Bone marrow (tissue), 2 donors: Measurements from ENCODE around the gene SELENBP1.
"Not testable (repeated sequence)": the region's sequence is repeated elsewhere in the genome, so short reads cannot be mapped to it uniquely, and the experiment has no call there.

Source experiments
- DNase-seq, 2 donors: peaks; one replicate each; lab custom pipeline; 2025; lab: John Stamatoyannopoulos, UW

SELENBP1 gene

DNA sequence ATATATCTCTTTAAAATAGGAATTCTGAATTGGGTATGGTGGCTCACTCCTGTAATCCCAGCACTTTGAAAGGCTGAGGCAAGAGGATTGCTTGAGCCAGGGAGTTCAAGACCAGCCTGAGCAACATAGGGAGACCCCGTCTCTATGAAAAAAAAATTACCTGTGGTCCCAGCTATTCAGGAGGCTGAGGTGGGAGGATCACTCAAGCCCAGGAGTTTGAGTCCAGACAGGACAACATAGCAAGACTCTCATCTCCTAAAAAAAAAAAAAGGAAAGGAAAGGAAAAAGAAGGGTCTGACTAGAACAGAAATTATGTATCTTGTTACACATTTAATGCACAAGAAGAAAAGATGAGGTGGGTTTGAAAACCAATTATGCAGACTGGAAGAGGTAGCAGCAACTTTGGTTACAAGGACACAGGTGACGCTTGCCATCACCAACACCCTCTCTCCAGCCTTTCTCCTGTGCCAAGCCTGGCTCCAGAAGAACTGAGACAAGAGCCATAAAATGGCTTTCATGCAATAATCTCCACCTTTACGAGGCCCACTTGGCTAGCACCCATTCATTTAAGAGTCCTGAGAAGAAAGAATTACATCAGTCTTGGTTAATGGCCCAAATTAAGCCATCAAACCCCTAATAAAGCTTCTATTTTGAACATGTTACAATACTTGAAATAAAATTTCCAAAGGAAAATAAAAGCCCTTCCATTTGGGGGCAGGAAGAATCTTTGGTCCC lies 4.8 kb upstream of the SELENBP1 start:
- no peak for DNase-seq

DNA sequence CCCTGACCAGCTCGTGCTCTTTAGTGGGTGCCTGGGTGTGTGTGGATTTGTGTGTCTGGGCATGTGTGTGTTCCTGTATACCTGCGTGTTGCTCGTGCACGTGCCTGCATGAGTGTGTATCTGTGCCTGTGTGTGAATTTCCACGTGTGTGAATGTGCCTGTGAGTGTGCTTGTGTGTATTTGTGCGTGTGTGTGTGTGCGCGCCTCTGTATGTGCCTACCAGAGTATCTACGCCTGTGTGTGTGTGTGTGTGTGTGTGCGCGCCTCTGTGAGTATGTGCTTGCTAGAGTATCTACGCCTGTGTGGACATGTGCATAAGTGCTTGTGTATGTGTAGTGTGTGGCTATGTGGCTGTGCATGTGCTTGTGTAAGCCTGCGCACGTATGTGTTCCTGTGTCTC lies 691 bp upstream of the SELENBP1 start:
- DNase-seq: no peak

- no peak for DNase-seq
These were observed 991 bp downstream of the SELENBP1 start for GRCh38 chr1:151371370-151372057.

DNA sequence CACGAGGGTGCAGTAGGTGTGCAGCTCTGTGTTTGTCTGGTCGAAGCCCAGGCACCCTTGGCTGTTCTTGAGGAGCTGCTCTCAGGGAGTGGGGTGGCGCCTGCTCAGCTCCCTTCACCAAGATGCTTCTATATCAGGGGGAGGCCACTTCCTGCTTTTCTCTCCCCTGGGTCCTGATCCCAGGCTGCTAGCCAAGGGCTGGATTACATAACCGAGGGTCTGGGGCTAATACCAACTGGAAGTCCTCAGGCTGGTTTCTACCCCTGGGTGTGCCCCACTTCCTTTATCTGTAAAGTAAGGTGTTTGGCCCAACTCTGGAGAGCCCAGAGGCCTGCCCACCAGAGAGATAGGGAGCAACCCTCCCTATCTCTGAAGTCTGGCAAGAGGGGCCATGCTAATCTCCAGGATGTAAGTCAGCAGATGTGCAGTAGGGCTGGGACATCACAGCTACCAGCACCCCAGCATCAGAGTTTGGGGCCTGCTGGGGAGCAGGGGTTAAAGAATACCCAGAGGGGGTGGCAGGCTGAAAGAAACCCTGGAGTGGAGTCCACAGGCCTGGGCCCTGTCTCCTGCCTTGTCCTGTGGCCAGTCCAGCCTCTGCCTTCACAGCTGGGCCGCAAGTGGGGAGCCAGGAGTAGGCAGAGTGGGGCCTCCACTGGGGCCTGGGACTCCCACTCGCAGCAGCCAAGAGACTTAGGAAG lies 2.1 kb downstream of the SELENBP1 start:
- DNase-seq: no peak

DNA sequence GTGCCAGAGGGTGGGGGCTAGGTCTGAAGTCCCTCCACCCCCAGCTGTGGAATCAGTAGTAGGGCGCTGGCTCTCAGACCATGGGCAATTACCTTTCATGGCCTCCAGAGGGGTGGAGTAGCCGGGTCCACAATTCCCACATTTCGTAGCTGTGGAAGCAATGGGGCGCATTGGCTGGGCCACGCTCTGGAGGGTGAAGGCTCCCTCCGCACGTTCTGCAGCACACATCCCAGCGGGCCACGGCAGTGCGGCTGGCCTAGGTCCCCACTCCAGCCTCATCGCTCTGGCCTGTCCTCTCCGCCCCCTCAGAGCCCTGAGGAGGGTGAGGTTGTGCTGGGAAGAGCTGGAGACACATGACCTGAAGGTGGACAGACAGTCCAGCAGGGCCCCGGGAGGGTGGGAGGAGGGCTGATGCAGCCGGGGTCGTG lies 2.9 kb downstream of the SELENBP1 start:
- no peak for DNase-seq

GRCh38 chr1:151369302-151369610 lies 3.2 kb downstream of the SELENBP1 start:
- no peak for DNase-seq

- no peak for DNase-seq
These were observed 3.9 kb downstream of the SELENBP1 start for GRCh38 chr1:151368393-151369301.

DNA sequence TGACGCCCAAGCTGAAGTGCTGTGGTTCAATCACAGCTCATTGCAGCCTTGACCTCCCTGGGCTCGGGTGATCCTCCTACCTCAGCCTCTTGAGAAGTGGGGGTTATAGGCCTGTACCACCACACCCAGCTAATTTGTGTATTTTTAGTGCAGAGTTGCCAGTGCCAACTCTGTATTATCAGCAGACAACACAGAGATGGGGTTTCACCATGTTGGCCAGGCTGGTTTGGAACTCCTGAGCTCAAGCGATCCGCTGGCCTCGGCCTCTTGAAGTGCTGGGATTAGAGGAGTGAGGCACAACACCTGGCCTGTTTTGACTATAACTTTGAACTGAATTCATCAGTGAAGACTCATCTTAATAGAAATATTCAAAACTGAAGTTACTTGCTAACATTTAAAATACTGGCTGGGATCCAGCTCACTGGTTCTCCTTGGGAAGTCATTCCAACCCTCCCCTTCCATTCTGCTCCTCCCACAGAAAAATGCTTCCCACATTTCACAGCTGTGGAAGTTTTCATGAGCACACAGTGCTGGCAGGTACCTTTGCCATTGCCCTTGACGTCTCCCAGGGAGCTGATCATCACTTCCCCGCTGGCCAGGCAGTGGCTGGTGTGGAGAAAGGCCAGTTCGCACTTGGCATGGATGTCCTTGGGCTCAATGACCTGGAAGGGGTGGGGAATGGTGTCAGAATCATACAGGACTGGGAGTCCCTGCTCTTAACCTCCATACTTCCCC lies 4.7 kb downstream of the SELENBP1 start:
- no peak for DNase-seq

DNA sequence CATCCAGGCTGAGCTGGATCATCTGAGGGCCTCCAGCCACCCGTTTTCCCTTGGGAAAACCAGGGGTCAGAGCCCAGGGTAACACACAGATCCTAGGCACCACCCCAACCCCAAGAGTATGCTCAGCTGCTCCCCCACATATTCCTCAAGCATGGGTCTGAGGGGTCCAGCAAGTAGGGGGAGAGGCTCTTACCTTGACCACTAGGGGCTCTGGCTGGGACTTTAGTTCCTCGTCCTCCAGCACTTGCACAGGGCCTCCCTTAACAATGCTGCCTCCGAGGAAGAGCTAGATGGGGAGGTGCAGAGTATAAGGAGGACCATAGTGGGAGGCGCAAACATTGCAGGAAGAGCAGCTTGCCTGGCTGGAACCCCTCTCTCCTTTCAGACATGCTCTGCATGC lies 7.5 kb downstream of the SELENBP1 start:
- DNase-seq: no peak

GRCh38 chr1:151362308-151363155 lies 10.0 kb downstream of the SELENBP1 start:
- DNase-seq: no peak

GRCh38 chr1:151361883-151362282 lies 10.6 kb downstream of the SELENBP1 start:
- DNase-seq: no peak

DNA sequence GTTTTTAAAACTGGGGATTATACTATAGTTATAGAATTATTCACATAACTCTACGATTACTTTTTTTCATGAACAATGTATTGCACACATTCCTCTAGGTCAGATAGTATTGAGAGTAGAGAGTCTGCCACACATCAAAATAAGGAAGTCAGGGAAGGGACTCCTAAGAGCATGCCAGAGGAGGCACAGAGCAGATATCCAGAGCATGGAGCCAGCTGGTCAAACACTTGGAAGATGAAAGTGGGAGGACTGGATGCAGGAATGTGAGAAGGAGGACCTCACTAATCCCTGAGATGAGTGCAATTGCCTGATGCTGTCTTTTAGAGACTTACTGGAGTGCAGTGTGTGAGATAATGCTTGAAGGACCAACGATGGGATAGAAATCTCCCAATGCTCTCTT lies 15.8 kb downstream of the SELENBP1 start:
- DNase-seq: no peak

GRCh38 chr1:151352021-151352718 lies 20.3 kb downstream of the SELENBP1 start:
- no peak for DNase-seq

DNA sequence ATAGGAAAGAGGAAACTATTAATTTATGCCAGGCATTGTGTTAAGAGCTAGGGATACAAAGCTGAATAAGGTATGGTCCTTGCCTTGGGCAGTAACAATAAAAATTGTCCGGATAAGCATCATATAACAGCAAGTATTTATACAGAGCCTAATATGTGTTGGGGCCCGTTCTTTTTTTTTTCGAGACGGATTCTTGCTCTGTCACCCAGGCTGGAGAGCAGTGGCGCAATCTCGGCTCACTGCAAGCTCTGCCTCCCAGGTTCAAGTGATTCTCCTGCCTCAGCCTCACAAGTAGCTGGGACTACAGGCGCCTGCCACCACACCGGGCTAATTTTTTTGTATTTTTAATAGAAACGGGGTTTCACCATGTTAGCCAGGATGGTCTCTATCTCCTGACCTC lies 22.2 kb downstream of the SELENBP1 start:
- not testable (repeated sequence) for DNase-seq

DNA sequence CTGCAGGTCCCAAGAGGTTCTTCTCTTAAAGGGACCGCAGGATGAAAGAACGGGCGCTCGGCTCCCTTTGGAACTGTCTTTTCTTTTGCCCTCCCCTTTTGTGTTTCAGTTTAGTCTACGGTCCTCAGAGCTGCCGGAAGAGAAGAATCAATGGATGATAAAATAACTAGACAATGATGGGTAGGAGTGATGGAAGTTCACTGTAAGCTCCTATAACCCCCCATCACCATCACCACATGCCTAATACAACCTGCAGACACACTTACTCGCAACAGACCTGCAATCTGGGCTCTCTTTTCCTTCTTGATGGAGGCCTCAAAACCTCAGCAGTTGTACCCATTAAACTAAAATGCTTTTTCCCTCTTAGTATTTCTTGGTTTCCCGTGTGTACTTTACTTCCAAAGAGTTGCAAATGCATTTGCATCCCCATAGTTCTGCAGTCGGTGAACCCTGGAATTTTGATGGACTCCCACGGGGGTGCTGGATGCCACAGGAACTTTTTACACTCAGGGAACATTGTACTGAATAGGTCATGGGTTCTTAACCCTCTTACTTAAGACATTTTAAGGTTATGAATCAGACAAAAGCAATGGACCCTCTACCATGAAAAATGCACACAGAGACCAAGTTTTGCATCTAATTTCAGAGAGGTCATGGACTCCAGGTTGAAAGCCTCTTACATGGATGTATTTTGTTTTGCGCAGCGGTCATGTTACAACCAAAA lies 24.8 kb downstream of the SELENBP1 start:
- DNase-seq: no peak

- peak; percentile 71 to 98 for DNase-seq
These were observed 25.6 kb downstream of the SELENBP1 start, which contains the start of gene RFX5 for GRCh38 chr1:151346769-151347522. RFX5 (minus strand) TSS chr1:151347252; CDS start chr1:151346320, 932 bp downstream.

DNA sequence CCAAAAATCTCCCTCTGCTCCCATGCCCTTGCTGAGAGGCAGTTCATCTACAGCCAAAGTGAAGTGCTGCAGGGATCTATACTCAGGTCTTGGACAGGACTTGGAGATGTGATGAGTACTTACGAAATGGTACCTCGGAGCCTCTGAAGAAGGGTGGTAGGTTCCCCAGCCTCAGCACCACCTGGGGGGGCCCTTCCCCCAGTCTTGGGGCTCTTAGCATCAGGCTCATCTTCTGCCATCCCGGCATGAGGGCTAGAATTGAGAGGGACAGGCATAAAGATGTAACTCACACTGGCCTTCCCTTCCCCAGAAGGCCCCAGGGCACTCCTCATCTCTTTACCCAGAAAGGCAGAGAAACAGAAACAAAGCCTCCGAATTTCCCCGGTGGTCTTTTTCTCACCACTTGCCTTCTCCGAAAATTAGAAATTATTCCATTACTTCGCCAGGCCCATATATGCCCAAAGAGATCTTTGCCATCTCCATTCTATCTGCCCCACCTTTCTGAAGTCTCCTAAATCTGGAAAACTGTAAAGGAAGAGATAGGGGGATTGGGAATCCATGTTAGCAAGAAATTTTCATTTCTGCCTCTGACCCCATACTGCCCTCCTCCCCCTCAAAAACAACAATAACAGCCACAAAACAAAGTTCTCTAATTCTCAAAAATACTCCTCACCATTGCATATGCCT lies 26.3 kb downstream of the SELENBP1 start:
- no peak for DNase-seq

- no peak for DNase-seq
These were observed 28.2 kb downstream of the SELENBP1 start for GRCh38 chr1:151344291-151344690.
